ENCODE results near the gene NR2F2.

Gene NR2F2

GRCh38 chr15:96343113-96344059 lies 12.9 kb downstream of the NR2F2 start:
- DNase-seq (ENCODE audit: low read depth): no peak

GRCh38 chr15:96344060-96344705 lies 13.7 kb downstream of the NR2F2 start:
- no peak for DNase-seq (ENCODE audit: low read depth)

GRCh38 chr15:96344706-96345559 lies 14.4 kb downstream of the NR2F2 start:
- no peak for DNase-seq (ENCODE audit: low read depth)

GRCh38 chr15:96345560-96346399 lies 15.3 kb downstream of the NR2F2 start:
- DNase-seq (ENCODE audit: low read depth): no peak

- DNase-seq (ENCODE audit: low read depth): no peak
Measured at GRCh38 chr15:96346409-96346970, 16.0 kb downstream of the NR2F2 start.

- no peak for DNase-seq (ENCODE audit: low read depth)
Measured at GRCh38 chr15:96347181-96348111, 16.9 kb downstream of the NR2F2 start.

- no peak for DNase-seq (ENCODE audit: low read depth)
Measured at GRCh38 chr15:96348112-96349027, 17.9 kb downstream of the NR2F2 start.

- no peak for DNase-seq (ENCODE audit: low read depth)
Measured at GRCh38 chr15:96349034-96349856, 18.7 kb downstream of the NR2F2 start.

- no peak for DNase-seq (ENCODE audit: low read depth)
Measured at GRCh38 chr15:96349857-96350720, 19.6 kb downstream of the NR2F2 start.

- no peak for DNase-seq (ENCODE audit: low read depth)
Measured at GRCh38 chr15:96350934-96351724, 20.6 kb downstream of the NR2F2 start.

- no peak for DNase-seq (ENCODE audit: low read depth)
Measured at GRCh38 chr15:96351761-96352603, 21.5 kb downstream of the NR2F2 start.

- no peak for DNase-seq (ENCODE audit: low read depth)
Measured at GRCh38 chr15:96352604-96353405, 22.3 kb downstream of the NR2F2 start.

- DNase-seq (ENCODE audit: low read depth): no peak
Measured at GRCh38 chr15:96353416-96353929, 23.0 kb downstream of the NR2F2 start.

All from activated T-helper 9 cell treated with anti-CD3 and anti-CD28 coated beads, Interleukin-2, amount 50 U/mL, for 16 hours (primary cell).